HG03442 (cell line): Measurements from ENCODE around the gene MAPK14.

ENCODE experiments used
- ATAC-seq: cut with Tn5 transposase; IDR thresholded peaks from one replicate; pipeline ENCODE4 v1.9.1; 2021; ENCODE audit warnings: mild to moderate bottlenecking, moderate library complexity; ENCODE audit not compliant: unreplicated experiment

Gene MAPK14

GRCh38 chr6:36034441-36034840 is 6.8 kb downstream of the MAPK14 start:
- ATAC-seq: no peak

- no peak for ATAC-seq
Measured at GRCh38 chr6:36035225-36035624, 7.6 kb downstream of the MAPK14 start.

GRCh38 chr6:36038120-36038876 is 10.7 kb downstream of the MAPK14 start:
- no peak for ATAC-seq

DNA sequence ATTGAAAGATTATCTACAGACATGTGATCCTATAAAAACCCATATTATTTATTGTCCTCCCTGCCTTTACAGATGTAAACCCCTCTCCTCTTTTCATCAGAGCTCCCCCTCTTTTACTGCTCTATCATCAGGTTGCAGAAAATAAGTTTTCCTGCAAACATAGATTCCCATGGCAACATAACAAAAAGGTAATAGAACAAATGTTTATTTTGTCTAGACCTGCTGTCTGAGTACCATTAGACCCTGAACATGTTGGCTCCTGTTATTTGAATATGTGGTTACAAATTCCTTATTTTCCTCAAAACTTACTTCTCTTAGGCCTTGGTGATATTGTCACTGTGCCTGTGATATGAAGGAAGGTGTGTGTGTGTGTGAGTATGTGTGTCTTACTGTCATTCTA is 11.5 kb downstream of the MAPK14 start:
- no peak for ATAC-seq

GRCh38 chr6:36040958-36041357 is 13.3 kb downstream of the MAPK14 start:
- ATAC-seq: no peak

DNA sequence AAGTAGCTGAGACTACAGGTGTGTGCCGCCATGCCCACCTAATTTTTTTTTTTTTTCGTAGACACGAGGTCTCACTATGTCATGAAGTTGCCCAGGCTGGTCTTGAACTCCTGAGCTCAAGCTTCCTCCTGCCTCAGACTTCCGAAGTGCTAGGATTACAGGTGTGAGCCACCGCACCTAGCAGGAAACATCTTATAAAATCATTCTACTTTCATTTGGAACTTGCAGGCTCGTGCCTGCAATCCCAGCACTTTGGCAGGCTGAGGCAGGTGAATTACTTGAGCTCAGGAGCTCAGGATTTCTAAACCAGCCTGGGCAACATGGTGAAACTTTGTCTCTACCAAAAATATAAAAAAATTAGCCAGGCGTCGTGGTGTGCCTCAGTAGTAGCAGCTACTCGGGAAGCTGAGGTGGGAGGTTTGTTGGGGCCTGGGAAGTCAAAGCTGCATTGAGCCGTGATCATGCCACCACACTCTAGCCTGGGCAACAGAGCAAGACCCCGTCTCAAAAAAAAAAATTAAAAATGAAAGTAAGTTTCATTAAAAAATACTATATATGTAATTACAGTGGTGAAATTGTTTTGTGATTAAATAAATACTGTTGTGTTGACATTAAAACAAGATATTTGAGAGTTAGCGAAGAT is 15.1 kb downstream of the MAPK14 start:
- ATAC-seq: no peak

DNA sequence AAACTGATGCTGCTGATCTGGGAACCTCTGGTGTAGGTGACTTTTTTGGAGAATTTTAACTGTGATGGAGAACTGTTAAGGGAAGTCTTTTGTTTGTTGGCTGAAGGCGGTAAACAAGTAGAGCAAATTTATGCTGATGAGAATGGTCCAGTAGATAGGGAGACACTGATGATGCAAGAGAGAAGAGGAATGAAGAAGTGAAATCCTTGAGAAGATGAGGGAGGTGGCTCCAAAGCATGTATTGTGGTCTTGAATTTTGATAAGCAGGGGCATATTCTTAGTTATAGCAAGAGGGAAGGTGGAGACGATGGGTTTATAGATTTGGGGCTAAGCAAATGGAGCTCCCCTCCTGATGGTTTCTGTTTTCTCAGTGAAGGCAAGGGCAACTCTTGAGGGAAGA is 22.0 kb downstream of the MAPK14 start:
- no peak for ATAC-seq

DNA sequence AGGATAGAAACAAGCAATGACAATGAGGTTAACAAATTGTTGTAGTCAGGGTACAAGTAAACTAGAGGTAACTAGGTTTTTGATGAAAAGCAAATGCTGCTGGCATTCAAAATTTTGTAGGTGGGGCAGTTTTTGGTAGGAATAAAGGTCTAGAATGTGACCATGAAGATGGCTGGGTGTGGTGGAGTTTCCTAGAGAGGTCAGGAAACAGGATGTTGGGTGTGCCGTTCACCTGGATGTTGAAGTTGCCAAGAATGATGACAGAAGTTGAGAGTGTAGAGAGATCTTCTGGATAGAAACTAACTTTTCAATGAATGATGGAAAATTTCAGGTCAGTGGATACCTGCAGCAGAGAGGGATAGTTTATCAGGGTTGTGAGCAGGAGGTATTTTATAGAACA is 22.7 kb downstream of the MAPK14 start:
- ATAC-seq: no peak

- ATAC-seq: no peak
Measured at GRCh38 chr6:36050947-36051710, 23.5 kb downstream of the MAPK14 start.

DNA sequence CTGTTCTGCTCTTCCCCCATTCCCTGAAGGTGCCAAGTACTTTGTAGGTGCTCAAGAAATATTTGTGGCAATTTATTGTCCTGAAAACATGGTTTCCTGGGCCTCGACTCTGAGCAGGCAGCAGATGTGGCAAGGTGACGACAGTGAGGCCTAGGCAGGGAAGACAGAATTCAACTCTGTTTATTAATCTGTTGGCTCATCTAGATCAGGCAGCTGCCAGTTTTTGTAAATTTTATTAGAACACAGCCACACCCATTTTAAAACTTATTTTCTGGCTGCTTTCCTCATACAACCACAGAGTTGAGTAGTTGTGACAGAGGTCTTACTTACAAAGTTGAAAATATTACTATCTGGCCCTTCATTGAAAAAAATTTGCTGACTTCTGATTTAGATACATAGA is 24.5 kb downstream of the MAPK14 start:
- no peak for ATAC-seq

DNA sequence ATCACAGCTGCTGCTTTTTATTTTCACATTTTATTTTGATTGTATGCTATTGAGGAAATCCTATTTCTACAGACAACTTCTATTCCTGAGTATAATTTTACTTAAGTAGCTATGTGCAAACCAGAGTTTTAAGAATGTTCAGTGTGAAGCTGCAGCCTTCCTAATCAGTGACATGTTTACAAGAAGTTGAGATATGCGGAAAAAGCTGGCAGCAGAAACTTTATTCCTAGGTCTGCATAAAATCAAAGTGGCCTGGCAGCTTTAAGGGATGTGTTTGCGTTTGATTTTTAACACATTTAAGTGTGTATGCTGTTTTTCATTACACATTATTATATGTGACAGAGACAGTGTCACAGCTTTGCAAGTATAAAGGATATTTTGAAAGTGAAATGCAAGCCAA is 26.3 kb downstream of the MAPK14 start:
- no peak for ATAC-seq

GRCh38 chr6:36054415-36054814 is 26.8 kb downstream of the MAPK14 start:
- no peak for ATAC-seq

GRCh38 chr6:36054956-36055355 is 27.3 kb downstream of the MAPK14 start:
- no peak for ATAC-seq

DNA sequence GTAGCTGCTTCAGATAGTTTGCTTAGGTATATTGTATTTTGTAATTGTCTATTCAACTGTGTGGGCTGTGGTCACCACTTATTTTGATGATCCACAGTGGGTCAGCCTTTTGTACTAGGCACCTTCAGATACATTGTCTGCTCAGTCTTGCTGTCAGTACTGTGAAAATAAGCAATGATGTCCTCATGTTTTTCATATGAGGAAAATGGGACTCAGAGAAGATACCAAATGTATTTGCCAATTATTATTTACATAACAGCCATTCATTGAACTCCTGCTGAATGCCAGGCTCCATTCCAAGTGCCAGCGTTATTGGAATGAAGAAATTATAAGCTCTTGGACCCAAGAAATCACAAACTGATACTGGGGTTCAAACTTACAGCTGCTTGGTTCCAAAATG is 28.6 kb downstream of the MAPK14 start:
- ATAC-seq: no peak

GRCh38 chr6:36061236-36061635 is 33.6 kb downstream of the MAPK14 start:
- ATAC-seq: no peak

DNA sequence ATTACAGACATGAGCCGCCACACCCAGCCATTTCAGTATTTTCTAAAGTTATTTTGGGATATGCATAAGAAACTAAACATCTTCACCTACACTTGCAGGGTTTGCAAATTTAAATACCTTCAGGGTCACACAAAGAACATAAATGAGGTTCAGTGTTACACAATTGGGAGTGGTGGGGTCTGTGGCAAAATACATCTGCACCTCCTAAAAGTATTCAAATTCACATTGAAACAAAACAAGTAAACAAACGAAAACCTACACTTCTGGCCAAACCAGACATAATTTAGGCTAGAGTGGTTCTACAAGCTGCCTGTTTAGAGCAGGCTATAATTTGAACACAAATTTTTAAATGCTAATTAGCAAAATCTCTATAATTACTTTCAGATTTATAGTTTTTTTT is 34.6 kb downstream of the MAPK14 start:
- ATAC-seq: no peak

DNA sequence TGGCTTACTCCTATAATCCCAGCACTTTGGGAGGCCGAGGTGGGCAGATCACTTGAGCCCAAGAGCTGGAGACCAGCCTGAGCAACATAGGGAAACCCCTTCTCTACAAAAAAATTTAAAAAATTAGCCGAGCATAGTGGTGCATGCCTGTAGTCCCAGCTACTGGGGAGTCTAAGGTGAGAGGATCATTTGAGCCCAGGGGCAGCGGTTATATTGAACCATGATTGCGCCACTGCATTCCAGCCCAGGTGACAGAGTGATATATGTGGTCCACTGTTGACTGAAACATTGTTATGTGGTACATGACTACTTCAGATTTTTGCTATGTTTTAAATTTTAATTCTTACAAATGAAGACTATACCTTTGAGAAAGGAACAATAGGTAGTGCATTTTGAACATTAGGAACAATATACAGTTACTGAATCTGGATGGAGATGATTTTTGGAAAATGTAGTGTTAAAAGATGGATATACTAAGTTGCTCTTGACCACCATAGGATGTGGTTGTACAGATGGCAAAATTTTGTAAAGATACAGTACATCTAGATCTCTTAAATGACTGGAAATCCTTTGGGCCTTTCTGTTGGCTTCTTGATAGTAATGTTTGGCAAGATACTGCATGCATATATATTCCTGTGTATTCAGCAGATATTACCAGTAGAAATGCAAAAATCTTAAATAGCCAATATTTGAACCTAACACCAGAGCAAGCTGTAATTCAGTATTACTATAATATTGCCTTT is 35.9 kb downstream of the MAPK14 start:
- no peak for ATAC-seq

DNA sequence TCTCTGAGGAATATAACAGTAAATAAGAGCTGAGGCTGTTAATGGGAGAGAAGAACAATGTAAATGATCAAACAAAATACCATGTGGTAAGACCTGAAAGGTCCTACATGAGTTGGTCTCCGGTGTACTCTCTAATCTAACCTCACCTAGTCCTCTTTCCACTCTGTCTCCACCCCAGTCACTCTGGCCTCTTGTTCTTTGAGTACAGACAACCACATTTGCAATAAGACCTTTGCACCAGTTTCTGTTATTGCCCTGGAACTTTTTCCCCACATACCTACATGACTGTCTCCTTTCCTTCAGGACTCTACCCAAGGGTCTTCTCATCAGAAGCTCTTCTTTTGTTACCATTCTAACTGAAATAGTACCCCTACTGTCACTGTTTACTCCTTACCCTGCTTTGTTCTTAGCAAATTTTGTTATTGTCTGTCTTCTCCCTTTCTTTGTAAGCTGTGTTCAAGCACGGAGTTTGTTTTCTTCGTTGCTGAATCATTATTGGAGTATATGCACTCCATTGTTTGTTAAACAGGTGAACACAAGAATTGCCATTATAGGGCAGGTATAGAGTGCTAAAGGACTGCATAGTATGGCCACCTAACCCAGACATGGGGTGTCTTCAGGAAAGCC is 37.3 kb downstream of the MAPK14 start:
- no peak for ATAC-seq

- ATAC-seq: no peak
Measured at GRCh38 chr6:36065916-36066315, 38.3 kb downstream of the MAPK14 start.

DNA sequence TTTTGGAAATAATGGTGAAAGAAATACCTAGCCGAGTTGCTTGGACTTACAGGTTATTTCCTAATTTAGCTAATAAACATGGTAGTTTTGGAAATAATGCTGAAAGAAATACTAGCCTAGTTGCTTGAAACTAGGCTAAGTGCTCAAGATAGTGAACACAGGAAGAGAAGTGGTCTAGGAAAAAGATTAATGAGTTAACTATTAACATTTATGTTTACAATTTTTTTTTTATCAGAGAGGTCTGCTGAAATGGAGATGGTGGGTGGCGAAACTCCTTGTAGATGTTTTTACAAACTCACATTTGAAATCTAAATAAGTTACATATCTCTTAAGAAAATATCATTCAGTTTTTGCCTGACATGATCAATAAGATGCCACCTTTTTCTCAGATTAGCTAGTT is 39.2 kb downstream of the MAPK14 start:
- ATAC-seq: no peak
